Vagina (tissue), 2 donors: ENCODE measurements around the gene RPS6KL1.

Experiments
- CTCF ChIP-seq, 3 experiments: fragments of 450-650 bp in 2 of 3; fragments of 200-600 bp in 1 of 3; sonication (generic) in 1 of 3; IDR thresholded peaks; one replicate each; pipeline ENCODE4 v1.5.1; 2017 to 2019; ENCODE audit warnings: antibody characterized with exemption in 3 of 3, mild to moderate bottlenecking in 2 of 3, moderate library complexity in 2 of 3
- POLR2A ChIP-seq, 2 donors: fragments of 450-650 bp; IDR thresholded peaks; one replicate each; pipeline ENCODE4 v1.6.1; 2017; ENCODE audit warnings: antibody characterized with exemption in 2 of 2, mild to moderate bottlenecking in 2 of 2, moderate library complexity in 2 of 2

DNA sequence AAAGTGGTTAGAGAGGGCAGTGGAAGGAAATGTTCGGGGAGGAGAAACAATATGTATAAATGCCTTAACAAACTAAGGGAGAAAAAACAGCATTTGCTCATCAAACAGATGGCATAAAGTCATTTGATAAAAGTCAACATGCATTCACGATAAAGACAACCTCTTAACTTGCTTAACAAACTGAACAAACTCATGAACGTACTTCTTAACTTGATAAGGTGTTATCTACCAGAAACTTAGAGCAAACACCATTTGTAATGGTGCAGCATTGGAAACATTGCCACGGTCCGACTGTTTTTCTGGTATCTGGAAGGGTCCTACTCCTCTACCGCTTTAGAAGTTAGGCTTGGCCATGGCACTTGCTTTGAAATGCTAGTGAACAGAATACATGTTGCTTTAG is 4.2 kb upstream of the RPS6KL1 start:
- TF ChIP-seq CTCF (IDR thresholded peaks at IDR 0.05) (no peak), POLR2A (IDR thresholded peaks at IDR 0.05) (no peak)
